Activated T-helper 1 cell treated with anti-CD3 and anti-CD28 coated beads, Interleukin-12 subunit alpha, Interleukin-12 subunit beta, Interleukin-2, Interleukin-4 antibody, amounts not matched to agents 30 ng/mL and 10 ng/mL and 1 ng/mL, durations not matched to agents 14 hours and 24 hours and 36 hours (primary cell): Measurements from ENCODE around the gene SNRPD1. TPM values are rescaled to one million over a fixed set of nuclear protein-coding genes. Genes with fewer than 3 reads are reported as not detected.
"Not testable (repeated sequence)": the region's sequence is repeated elsewhere in the genome, so short reads cannot be mapped to it uniquely, and the experiment has no call there.

Experiments
- DNase-seq: peaks from one replicate; pipeline ENCODE4 v3.0.0; 2021; ENCODE audit warnings: low spot score
- H3K27ac Mint-ChIP-seq: one replicate; pipeline ENCODE4 v1.8.0; 2021; ENCODE audit warnings: mild to moderate bottlenecking, mixed read lengths
- H3K27me3 Mint-ChIP-seq: one replicate; pipeline ENCODE4 v1.8.0; 2022; ENCODE audit warnings: mild to moderate bottlenecking, moderate library complexity, mixed read lengths; ENCODE audit not compliant: insufficient read depth
- H3K36me3 Mint-ChIP-seq: one replicate; pipeline ENCODE4 v1.8.0; 2021; ENCODE audit warnings: low read depth, mixed read lengths
- H3K4me1 Mint-ChIP-seq: one replicate; pipeline ENCODE4 v1.8.0; 2021; ENCODE audit warnings: low read depth, mixed read lengths
- H3K4me3 Mint-ChIP-seq: one replicate; pipeline ENCODE4 v1.8.0; 2021; ENCODE audit warnings: mild to moderate bottlenecking, moderate library complexity, mixed read lengths
- H3K9me3 Mint-ChIP-seq: one replicate; pipeline ENCODE4 v1.8.0; 2021; ENCODE audit warnings: mixed read lengths
- intact Hi-C: fragments of 100-400 bp; cut with micrococcal nuclease; formaldehyde crosslinking; loops from one replicate; pipeline ENCODE4 v1.15.1; 2024
- total RNA-seq: library from RNA; stranded (reverse); gene quantifications from 2 replicates; pipeline ENCODE4 v1.2.3, GENCODE V29; 2022

The SNRPD1 gene
- total RNA-seq, 1 donor from 2014 or later = 170 TPM

DNA sequence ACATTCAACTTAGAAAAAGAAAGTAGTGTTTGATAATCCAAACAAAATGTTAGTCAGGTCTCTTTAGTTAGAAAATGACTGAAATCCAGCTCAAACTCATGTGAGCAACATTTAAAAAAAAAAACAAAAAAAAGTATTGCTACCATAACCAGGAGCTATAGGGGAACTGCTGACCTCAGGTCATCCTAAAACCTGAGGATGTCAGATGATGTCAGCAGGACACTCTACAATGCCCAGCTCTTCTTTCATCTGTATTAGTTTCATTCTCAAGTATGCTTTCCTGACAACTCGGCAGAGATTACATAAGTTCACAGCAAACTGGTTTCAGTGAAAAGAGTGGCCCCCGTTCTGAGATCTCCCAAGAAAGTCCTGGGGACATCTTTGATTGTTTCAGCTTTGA is 7.4 kb upstream of the SNRPD1 start:
- DNase-seq = no peak
- Mint-ChIP-seq H3K27ac (no peak overlapping the region), H3K4me1 (peaks cover 7% of the 10 kb centered on the region), H3K9me3 (no peaks in the 10 kb centered on the region), H3K36me3 (no peaks in the 10 kb centered on the region), H3K27me3 (no peaks in the 10 kb centered on the region), H3K4me3 (no peak overlapping the region)
- intact Hi-C loops = loop anchor here (5.0 to 10.0 kb wide), 2 partner anchors 250 to 1328 kb away; partner anchors contain the start of gene RBBP8

DNA sequence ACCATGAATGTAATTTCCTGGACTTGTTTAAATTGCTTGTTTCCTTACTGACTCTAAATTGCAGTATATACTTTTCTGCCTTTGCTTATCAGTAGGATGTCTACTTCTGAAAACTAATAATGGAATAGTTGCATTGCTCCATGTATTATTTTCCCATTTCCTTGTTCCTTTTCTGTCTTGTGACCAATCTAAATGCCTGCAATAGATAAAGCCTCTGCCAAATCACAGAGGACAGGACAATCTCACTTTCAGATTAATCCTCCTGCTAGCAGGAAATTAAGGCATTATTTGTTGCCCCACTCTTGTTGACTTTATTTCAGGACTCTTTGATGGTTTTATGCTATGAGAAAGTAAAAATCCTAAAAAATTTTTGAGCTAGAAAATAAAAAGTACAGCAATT is 6.9 kb upstream of the SNRPD1 start:
- no peak overlapping the region for H3K27ac Mint-ChIP-seq
- H3K4me1 Mint-ChIP-seq = peaks cover 7% of the 10 kb centered on the region
- no peak overlapping the region for H3K4me3 Mint-ChIP-seq

DNA sequence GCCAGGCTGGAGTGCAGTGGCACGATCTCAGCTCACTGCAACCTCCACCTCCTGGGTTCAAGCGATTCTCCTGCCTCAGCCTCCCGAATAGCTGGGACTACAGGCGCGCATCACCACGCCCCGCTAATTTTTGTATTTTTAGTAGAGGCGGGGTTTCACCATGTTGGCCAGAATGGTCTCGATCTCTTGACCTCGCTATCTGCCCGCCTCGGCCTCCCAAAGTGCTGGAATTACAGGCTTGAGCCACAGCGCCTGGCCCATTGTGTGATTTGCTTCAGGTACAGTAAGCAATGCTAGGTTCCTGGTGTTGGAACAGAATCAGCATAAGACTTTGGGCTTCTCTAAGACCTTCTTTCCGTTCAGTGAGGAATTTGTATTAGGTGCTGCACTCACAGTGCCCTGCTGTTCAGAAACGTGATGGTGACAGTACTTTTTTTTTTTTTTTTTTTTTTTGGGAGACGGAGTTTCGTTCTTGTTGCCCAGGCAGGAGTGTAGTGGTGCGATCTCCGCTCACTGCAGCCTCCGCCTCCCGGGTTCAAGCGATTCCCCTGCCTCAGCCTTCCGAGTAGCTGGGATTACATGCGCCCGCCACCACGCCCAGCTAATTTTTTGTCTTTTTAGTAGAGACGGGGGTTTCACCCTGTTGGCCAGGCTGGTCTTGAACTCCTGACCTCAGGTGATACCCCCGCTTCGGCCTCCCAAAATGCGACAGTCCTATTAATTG is 551 bp upstream of the SNRPD1 start:
- Mint-ChIP-seq H3K36me3 (peaks cover 16% of the 10 kb centered on the region), H3K4me1 (peaks cover 15% of the 10 kb centered on the region), H3K4me3 (peak overlapping the region; percentile 96), H3K27ac (peak overlapping the region; percentile 98)
- DNase-seq, H3K27me3 Mint-ChIP-seq, H3K9me3 Mint-ChIP-seq: not testable (repeated sequence)
- intact Hi-C loops = loop anchor here (1.0 to 2.0 kb wide), 4 partner anchors 11 to 501 kb away; partner anchors contain the start of genes ABHD3, ESCO1, MIB1 and ROCK1

More for the DNA sequence above, 6.9 kb upstream of the SNRPD1 start:
- Mint-ChIP-seq H3K9me3 (no peaks in the 10 kb centered on the region), H3K27me3 (no peaks in the 10 kb centered on the region), H3K36me3 (no peaks in the 10 kb centered on the region)
- no peak for DNase-seq
- intact Hi-C loops = loop anchor here (10.0 kb wide), 1 partner anchor 250 kb away; no protein-coding TSS in a partner anchor

DNA sequence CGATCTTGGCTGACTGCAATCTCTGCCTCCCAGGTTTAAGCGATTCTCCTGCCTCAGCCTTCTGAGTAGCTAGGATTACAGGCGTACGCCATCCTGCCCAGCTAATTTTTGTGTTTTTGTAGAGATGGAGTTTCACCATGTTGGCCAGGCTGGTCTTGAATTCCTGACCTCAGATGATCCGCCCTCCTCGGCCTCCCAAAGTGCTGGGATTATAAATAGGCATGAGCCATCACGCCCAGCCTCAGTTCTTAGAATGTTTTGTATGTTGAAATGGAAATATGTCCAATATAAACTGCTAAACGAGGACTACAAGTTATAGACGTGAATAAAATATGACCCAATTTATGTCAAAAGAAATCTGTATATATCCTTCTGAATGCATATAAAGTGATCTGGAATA is 9.5 kb downstream of the SNRPD1 start:
- intact Hi-C loops = loop anchor here (2.0 kb wide), 1 partner anchor 57 kb away; no protein-coding TSS in a partner anchor
- not testable (repeated sequence) for H3K4me3 Mint-ChIP-seq, DNase-seq, H3K27me3 Mint-ChIP-seq, H3K9me3 Mint-ChIP-seq, H3K27ac Mint-ChIP-seq
- H3K36me3 Mint-ChIP-seq = peaks cover 44% of the 10 kb centered on the region
- H3K4me1 Mint-ChIP-seq = peaks cover 10% of the 10 kb centered on the region

DNA sequence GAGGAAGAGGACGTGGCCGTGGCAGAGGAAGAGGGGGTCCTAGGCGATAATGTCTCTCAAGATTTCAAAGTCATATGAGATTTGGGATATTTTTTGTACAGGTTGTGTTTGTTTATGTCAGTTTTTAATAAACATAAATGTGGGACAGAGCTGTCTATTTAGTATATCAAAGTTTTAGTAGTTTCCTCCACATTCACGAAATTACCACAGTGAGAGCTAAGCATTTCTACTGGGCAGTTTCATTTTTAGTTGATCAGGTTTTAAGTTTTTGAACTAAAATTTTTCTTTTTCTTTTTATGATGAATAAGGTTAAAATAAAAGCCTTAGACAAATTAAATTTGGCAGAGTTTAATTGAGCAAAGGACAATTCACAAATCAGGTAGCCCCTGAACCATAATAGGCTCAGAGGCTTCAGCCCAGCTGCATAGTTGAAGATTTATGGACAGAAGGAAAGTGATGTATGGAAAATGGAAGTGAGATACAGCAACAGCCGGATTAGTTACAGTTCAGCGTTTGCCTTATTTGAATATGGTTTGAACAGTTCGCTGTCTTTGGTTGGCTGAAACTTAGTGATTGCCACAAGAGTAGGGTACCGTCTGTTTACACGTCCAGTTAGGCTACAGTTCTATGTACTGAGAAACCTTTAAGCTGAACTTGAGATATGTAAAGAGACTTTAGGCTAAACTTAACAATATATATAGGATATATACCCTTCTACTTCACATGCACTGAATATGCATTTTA is 17.1 kb downstream of the SNRPD1 start:
- peak overlapping the region; percentile 18 for H3K27ac Mint-ChIP-seq
- DNase-seq = no peak
- H3K4me1 Mint-ChIP-seq = peaks cover 18% of the 10 kb centered on the region
- H3K27me3 Mint-ChIP-seq = no peaks in the 10 kb centered on the region
- no peak overlapping the region for H3K4me3 Mint-ChIP-seq
- H3K36me3 Mint-ChIP-seq = peaks cover 44% of the 10 kb centered on the region
- intact Hi-C loops = no loop called here
- no peaks in the 10 kb centered on the region for H3K9me3 Mint-ChIP-seq

DNA sequence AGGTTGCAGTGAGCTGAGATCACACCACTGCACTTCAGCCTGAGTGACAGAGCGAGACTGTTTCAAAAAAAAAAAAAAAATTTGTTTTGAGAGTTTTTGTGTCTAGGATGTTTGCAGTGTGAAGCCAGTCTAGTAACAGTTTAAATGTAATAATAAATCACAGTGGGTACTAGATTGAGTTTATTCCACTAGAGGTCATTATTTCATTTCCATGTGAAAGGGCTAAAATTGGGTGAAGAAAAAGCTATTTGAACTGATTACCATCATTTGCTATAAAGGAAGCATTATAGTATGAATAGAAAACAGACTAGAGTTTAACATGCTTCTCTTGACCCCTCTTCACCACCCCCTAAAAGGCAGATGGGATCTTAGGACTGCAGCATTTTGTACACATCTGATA is 20.3 kb downstream of the SNRPD1 start:
- H3K36me3 Mint-ChIP-seq = peaks cover 43% of the 10 kb centered on the region

DNA sequence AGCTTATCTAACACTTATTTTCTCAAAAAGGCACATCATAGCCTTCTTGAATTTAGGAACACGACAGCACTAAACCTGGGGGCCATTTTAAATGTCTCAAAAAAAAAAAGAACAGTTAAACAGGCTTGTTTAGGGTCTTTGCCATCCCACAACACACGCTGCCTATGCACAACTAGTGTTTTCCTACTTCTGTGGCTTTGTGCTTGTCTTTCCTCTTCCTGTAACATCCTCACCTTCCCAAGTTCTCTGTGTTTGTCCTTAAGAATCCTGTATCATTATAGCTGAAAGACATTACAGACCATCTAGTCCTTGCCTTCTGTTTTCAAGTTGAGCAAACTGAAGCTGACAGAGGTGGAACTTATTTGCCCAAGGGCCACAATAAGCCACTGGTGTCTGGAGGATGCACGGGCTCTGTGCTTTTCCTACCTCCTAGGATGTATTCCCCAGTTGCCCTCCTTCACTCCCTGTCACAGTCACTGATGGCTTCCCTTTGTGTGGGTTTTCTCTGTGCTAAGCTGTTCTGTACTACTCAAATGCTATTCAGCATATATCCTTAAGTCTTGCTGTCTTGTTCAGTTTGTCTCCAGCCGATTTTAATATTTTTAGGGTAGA is 22.6 kb downstream of the SNRPD1 start:
- Mint-ChIP-seq H3K36me3 (peaks cover 36% of the 10 kb centered on the region), H3K27ac (no peak overlapping the region), H3K27me3 (no peaks in the 10 kb centered on the region), H3K9me3 (no peaks in the 10 kb centered on the region), H3K4me1 (peaks cover 7% of the 10 kb centered on the region), H3K4me3 (no peak overlapping the region)
- intact Hi-C loops = no loop called here
- DNase-seq = no peak

More for the DNA sequence above, 20.3 kb downstream of the SNRPD1 start:
- intact Hi-C loops = no loop called here
- Mint-ChIP-seq H3K9me3 (no peaks in the 10 kb centered on the region), H3K4me3 (no peak overlapping the region), H3K27ac (no peak overlapping the region), H3K4me1 (peaks cover 17% of the 10 kb centered on the region), H3K27me3 (no peaks in the 10 kb centered on the region)
- no peak for DNase-seq

DNA sequence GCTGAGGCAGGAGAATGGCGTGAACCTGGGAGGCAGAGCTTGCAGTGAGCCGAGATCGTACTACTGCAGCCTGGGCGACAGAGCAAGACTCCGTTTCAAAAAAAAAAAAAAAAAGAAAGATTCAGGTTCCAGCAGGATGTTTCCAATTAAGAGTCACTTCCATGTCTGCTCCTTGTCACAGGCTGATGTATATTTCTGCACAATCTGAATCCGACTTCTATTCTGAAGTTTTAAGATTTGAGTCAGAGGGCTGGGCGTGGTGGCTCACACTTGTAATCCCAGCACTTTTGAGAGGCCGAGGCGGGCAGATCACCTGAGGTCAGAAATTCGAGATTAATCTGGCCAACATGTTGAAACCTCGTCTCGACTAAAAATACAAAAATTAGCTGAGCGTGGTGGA is 24.7 kb downstream of the SNRPD1 start:
- Mint-ChIP-seq H3K4me1 (peaks cover 7% of the 10 kb centered on the region), H3K4me3 (no peak overlapping the region), H3K9me3 (no peaks in the 10 kb centered on the region), H3K27ac (no peak overlapping the region), H3K27me3 (no peaks in the 10 kb centered on the region), H3K36me3 (peaks cover 29% of the 10 kb centered on the region)
- DNase-seq = no peak
- intact Hi-C loops = no loop called here

DNA sequence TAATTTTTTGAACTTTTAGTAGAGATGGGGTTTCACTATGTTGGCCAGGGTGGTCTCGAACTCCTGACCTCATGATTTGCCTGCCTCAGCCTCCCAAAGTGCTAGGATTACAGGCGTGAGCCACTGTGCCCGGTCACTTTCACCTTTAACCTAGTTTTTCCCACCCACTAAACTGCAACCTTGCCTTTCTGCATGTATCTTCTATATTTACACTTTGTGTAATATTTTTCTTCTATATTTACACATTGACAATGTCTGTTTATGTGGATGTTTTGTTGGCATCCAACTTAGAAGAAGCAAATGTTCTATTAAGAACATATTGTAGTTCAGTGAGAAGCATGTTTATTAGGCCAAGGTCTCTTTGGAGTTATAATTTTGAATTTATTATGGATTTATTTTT is 26.7 kb downstream of the SNRPD1 start:
- Mint-ChIP-seq H3K27me3 (no peaks in the 10 kb centered on the region), H3K4me1 (peaks cover 7% of the 10 kb centered on the region), H3K9me3 (no peaks in the 10 kb centered on the region), H3K27ac (no peak overlapping the region), H3K36me3 (peaks cover 21% of the 10 kb centered on the region), H3K4me3 (no peak overlapping the region)
- no peak for DNase-seq
- intact Hi-C loops = no loop called here

DNA sequence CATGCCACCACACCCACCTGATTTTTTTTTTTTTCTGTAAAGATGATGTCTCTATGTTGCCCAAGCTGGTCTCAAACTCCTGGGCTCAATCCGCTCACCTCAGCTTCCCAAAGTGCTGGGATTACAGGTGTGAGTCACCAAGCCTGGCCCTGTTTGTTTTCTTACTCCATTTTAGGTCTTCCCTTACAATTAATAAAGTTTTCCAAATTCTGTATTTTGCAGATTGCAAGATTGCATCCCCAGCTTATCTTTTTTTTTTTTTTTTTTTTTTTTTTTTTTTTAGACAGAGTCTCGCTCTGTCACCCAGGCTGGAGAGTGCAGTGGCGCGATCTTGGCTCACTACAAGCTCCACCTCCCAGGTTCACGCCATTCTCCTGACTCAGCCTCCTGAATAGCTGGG is 28.3 kb downstream of the SNRPD1 start:
- H3K27me3 Mint-ChIP-seq, H3K27ac Mint-ChIP-seq, DNase-seq, H3K9me3 Mint-ChIP-seq, H3K4me3 Mint-ChIP-seq, intact Hi-C loops, H3K4me1 Mint-ChIP-seq: not testable (repeated sequence)
- H3K36me3 Mint-ChIP-seq = peaks cover 23% of the 10 kb centered on the region

DNA sequence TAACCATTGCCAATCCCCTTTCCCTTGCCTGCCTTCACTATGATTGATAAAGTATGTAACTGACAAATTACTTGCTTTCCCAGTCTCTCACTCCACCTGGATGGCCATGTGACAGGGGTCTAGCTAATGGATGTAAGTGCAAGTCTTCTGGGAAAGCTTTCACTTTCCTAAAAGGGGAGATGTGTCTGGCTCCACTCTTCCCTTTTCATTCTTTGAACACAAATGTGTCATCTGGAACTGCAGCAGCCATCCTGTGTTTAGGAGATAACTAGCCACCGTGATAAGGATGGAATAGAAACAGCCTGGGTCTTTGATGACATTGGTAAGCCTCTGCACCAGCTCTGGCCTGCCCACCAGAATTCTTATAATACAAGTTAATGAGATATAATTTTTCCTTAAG is 38.2 kb downstream of the SNRPD1 start:
- Mint-ChIP-seq H3K9me3 (no peaks in the 10 kb centered on the region), H3K27me3 (no peaks in the 10 kb centered on the region), H3K27ac (no peak overlapping the region), H3K4me1 (no peaks in the 10 kb centered on the region), H3K4me3 (no peak overlapping the region), H3K36me3 (peaks cover 11% of the 10 kb centered on the region)
- intact Hi-C loops = no loop called here
- no peak for DNase-seq

DNA sequence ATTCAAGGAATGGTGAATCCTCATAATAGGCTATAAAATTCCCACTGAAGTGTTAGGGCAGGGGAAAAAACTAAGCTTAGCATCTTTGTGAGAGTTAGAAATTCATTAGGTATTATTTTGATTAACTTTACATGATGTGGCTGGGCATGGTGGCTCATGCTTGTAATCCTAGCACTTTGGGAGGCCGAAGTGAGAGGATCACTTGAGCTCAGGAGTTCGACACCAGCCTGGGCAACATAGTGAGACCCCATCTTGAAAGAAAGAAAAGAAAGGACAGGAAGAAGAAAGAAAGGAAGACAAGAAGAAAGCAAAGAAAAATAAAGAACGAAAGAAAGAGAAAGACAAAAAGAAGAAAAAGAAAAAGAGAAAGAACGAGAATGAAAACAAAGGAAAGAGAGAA is 40.0 kb downstream of the SNRPD1 start:
- no peaks in the 10 kb centered on the region for H3K9me3 Mint-ChIP-seq
- H3K4me3 Mint-ChIP-seq = no peak overlapping the region
- no peaks in the 10 kb centered on the region for H3K4me1 Mint-ChIP-seq
- H3K36me3 Mint-ChIP-seq = peaks cover 14% of the 10 kb centered on the region
- H3K27me3 Mint-ChIP-seq = no peaks in the 10 kb centered on the region
- no peak for DNase-seq
- H3K27ac Mint-ChIP-seq = peak overlapping the region; percentile 18
- intact Hi-C loops = no loop called here

DNA sequence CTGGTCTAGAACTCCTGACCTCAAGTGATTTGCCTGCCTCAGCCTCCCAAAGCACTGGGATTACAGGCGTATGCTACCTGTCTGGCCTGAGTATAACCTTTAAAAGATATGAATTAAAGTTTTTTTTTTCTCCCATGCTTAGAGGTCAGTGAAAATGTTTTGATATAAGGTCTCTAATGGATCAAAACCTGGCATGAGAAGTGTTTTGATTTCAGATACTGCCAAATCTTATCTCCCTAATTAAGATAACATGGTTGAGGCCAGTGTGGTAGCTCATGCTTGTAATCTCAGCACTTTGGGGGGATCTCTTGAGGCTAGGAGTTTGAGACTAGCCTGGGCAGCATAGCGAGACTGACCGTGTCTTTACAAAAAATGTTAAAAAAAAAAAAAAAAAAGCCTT is 41.2 kb downstream of the SNRPD1 start:
- H3K27me3 Mint-ChIP-seq = no peaks in the 10 kb centered on the region
- H3K9me3 Mint-ChIP-seq = no peaks in the 10 kb centered on the region
- H3K4me1 Mint-ChIP-seq = no peaks in the 10 kb centered on the region
- no peak overlapping the region for H3K27ac Mint-ChIP-seq
- H3K4me3 Mint-ChIP-seq = no peak overlapping the region
- DNase-seq = no peak
- peaks cover 17% of the 10 kb centered on the region for H3K36me3 Mint-ChIP-seq
- intact Hi-C loops = no loop called here
